Activated naive CD4-positive, alpha-beta T cell treated with anti-CD3 and anti-CD28 coated beads, Interleukin-2, amount 10 ng/mL, durations not matched to agents 7 days and 5 days (primary cell): Measurements from ENCODE around the gene ZMYM4.
"Not testable (repeated sequence)": the region's sequence is repeated elsewhere in the genome, so short reads cannot be mapped to it uniquely, and the experiment has no call there.

Experiments used
- CTCF ChIA-PET: fragments of 350-600 bp; sonication (Branson Sonifier 250); formaldehyde crosslinking; loops from one replicate; lab custom pipeline; 2021; ENCODE audit warnings: antibody characterized with exemption; lab: Charles Lee
- DNase-seq: peaks from one replicate; pipeline ENCODE4 v3.0.0-alpha.2; 2020
- H3K27ac Mint-ChIP-seq: one replicate; pipeline ENCODE4 v1.8.0; 2021; ENCODE audit warnings: mild to moderate bottlenecking, moderate library complexity, mixed read lengths
- H3K27me3 Mint-ChIP-seq: one replicate; pipeline ENCODE4 v1.8.0; 2021; ENCODE audit warnings: mild to moderate bottlenecking, mixed read lengths
- H3K36me3 Mint-ChIP-seq: one replicate; pipeline ENCODE4 v1.8.0; 2021; ENCODE audit warnings: mixed read lengths
- H3K4me1 Mint-ChIP-seq: one replicate; pipeline ENCODE4 v1.8.0; 2021; ENCODE audit warnings: mixed read lengths
- H3K4me3 Mint-ChIP-seq: one replicate; pipeline ENCODE4 v1.8.0; 2021; ENCODE audit warnings: mild to moderate bottlenecking, moderate library complexity, mixed read lengths
- H3K9me3 Mint-ChIP-seq: one replicate; pipeline ENCODE4 v1.8.0; 2021; ENCODE audit warnings: mixed read lengths

Gene ZMYM4

DNA sequence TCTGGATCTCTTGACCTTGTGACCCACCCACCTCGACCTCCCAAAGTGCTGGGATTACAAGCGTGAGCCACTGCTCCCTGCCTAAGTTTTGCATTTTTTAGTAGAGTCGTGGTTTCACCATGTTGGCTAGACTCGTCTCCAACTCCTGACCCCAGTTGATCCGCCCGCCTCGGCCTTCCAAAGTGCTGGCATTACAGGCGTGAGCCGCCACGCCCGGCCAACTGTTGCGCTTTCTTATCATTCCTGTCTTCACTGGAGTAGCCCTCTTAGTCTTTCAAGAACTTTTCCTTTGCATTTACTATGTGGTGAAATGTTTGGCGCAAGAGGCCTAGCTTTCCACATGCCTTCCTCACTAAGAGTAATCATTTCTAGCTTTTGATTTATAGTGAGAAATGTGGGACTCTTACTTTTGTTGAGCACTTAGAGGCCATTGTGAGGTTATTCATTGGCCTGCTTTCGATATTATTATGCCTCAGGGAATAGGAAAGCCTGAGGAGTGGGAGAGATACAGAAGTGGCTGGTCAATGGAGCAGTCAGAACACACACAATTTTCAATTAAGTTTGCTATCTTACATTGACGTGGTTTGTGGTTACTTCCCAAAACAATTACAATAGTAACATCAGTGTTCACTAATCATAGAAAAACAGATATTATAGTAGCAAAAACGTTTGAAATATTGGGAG, 111.0 kb downstream of the ZMYM4 start:
- H3K4me1 Mint-ChIP-seq = no peaks in the 10 kb centered on the region
- no peak overlapping the region for H3K4me3 Mint-ChIP-seq
- no peaks in the 10 kb centered on the region for H3K9me3 Mint-ChIP-seq
- peaks cover 2% of the 10 kb centered on the region for H3K36me3 Mint-ChIP-seq
- no peak for DNase-seq
- H3K27ac Mint-ChIP-seq = no peak overlapping the region
- CTCF ChIA-PET = no interaction called here
- no peaks in the 10 kb centered on the region for H3K27me3 Mint-ChIP-seq

- not testable (repeated sequence) for DNase-seq
These were observed 111.6 kb downstream of the ZMYM4 start for GRCh38 chr1:35380111-35380510.

GRCh38 chr1:35382107-35382506, 113.6 kb downstream of the ZMYM4 start:
- Mint-ChIP-seq H3K36me3 (peaks cover 8% of the 10 kb centered on the region), H3K9me3 (no peaks in the 10 kb centered on the region), H3K27ac (no peak overlapping the region), H3K27me3 (no peaks in the 10 kb centered on the region), H3K4me3 (no peak overlapping the region), H3K4me1 (no peaks in the 10 kb centered on the region)
- CTCF ChIA-PET = no interaction called here
- DNase-seq = no peak

More at GRCh38 chr1:35380111-35380510, 111.6 kb downstream of the ZMYM4 start:
- CTCF ChIA-PET, H3K27me3 Mint-ChIP-seq, H3K4me3 Mint-ChIP-seq, H3K4me1 Mint-ChIP-seq, H3K36me3 Mint-ChIP-seq, H3K9me3 Mint-ChIP-seq, H3K27ac Mint-ChIP-seq: not testable (repeated sequence)

DNA sequence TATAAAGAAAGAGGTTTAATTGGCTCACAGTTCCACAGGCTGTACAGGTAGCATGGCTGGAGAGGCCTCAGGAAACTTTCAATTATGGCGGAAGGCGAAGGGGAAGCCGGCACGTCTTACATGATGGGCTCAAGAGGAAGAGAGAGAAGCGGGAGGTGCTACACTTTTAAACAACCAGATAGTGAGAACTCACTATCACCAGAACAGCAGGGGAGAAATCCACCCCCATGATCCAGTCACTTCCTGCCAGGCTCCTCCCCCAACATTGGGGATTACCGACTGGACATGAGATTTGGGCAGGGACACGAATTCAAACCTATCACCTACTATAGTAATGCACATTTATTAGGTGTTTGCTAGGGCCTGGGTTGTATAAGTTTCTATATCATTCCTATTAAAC, 117.8 kb downstream of the ZMYM4 start:
- H3K36me3 Mint-ChIP-seq = peaks cover 17% of the 10 kb centered on the region
- no peaks in the 10 kb centered on the region for H3K9me3 Mint-ChIP-seq
- no peak overlapping the region for H3K27ac Mint-ChIP-seq
- H3K27me3 Mint-ChIP-seq = no peaks in the 10 kb centered on the region
- CTCF ChIA-PET = no interaction called here
- no peak overlapping the region for H3K4me3 Mint-ChIP-seq
- DNase-seq = no peak
- H3K4me1 Mint-ChIP-seq = no peaks in the 10 kb centered on the region

GRCh38 chr1:35386959-35387358, 118.5 kb downstream of the ZMYM4 start:
- Mint-ChIP-seq H3K27me3 (no peaks in the 10 kb centered on the region), H3K36me3 (peaks cover 17% of the 10 kb centered on the region), H3K4me3 (no peak overlapping the region), H3K27ac (no peak overlapping the region), H3K9me3 (no peaks in the 10 kb centered on the region), H3K4me1 (no peaks in the 10 kb centered on the region)
- CTCF ChIA-PET = no interaction called here
- DNase-seq = no peak

GRCh38 chr1:35390600-35391494, 122.3 kb downstream of the ZMYM4 start:
- Mint-ChIP-seq H3K9me3 (no peaks in the 10 kb centered on the region), H3K27ac (no peak overlapping the region), H3K4me3 (no peak overlapping the region), H3K27me3 (no peaks in the 10 kb centered on the region), H3K4me1 (no peaks in the 10 kb centered on the region), H3K36me3 (peaks cover 27% of the 10 kb centered on the region)
- CTCF ChIA-PET = no interaction called here
- no peak for DNase-seq

- CTCF ChIA-PET = interaction anchor here (1.1 kb wide), 1 partner anchor 192 kb away, joined by 3 read pairs; no protein-coding TSS in a partner anchor
- H3K4me1 Mint-ChIP-seq = peaks cover 3% of the 10 kb centered on the region
These were observed 125.9 kb downstream of the ZMYM4 start for GRCh38 chr1:35394386-35394785.

DNA sequence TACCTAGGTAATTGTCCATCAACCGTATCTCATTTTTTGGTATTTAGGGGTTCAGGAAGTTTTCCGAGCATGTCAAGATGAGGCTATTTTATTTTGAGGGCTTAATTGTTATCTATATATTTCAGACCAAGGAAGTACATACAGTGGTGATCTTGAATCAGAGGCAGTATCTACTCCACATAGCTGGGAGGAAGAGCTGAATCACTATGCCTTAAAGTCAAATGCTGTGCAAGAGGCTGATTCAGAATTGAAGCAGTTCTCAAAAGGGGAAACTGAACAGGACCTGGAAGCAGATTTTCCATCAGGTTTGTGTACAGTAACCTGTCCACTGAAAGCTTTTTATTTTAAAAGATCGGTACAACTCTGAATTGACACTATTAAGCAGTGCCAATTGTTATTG, 130.2 kb downstream of the ZMYM4 start:
- Mint-ChIP-seq H3K4me3 (no peak overlapping the region), H3K4me1 (peaks cover 3% of the 10 kb centered on the region), H3K9me3 (no peaks in the 10 kb centered on the region), H3K36me3 (peaks cover 43% of the 10 kb centered on the region), H3K27me3 (no peaks in the 10 kb centered on the region), H3K27ac (no peak overlapping the region)
- DNase-seq = no peak
- CTCF ChIA-PET = no interaction called here

More at GRCh38 chr1:35394386-35394785, 125.9 kb downstream of the ZMYM4 start:
- Mint-ChIP-seq H3K27ac (no peak overlapping the region), H3K4me3 (no peak overlapping the region), H3K9me3 (no peaks in the 10 kb centered on the region), H3K27me3 (no peaks in the 10 kb centered on the region), H3K36me3 (peaks cover 36% of the 10 kb centered on the region)
- no peak for DNase-seq

- H3K27me3 Mint-ChIP-seq = no peaks in the 10 kb centered on the region
- CTCF ChIA-PET = interaction anchor here (0.9 kb wide), 1 partner anchor 164 kb away, joined by 5 read pairs; no protein-coding TSS in a partner anchor
- no peak overlapping the region for H3K4me3 Mint-ChIP-seq
- H3K4me1 Mint-ChIP-seq = peaks cover 3% of the 10 kb centered on the region
- no peaks in the 10 kb centered on the region for H3K9me3 Mint-ChIP-seq
- peaks cover 40% of the 10 kb centered on the region for H3K36me3 Mint-ChIP-seq
- H3K27ac Mint-ChIP-seq = no peak overlapping the region
- DNase-seq = no peak
These were observed 132.5 kb downstream of the ZMYM4 start for GRCh38 chr1:35401049-35401448.

DNA sequence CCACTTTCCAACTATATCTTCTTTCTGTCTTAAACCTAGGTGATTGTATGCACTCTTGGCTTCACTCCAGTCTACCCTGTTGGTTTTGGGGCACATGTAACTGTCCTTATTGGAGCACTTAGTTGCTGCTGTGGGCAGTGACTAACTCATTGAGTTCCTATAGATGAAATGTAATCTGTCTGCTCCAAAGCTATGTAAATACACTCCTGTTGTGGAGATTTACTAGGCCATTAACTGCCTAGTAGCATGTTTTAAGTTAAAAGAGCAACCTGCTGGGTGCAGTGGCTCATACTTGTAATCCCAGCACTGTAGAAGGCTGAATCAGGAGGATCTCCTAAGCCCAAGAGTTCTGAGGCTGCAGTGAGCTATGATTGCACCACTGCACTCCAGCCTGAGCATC, 137.6 kb downstream of the ZMYM4 start:
- H3K4me3 Mint-ChIP-seq = no peak overlapping the region
- H3K27me3 Mint-ChIP-seq = no peaks in the 10 kb centered on the region
- no peak for DNase-seq
- no peak overlapping the region for H3K27ac Mint-ChIP-seq
- no peaks in the 10 kb centered on the region for H3K9me3 Mint-ChIP-seq
- peaks cover 35% of the 10 kb centered on the region for H3K36me3 Mint-ChIP-seq
- CTCF ChIA-PET = no interaction called here
- H3K4me1 Mint-ChIP-seq = no peaks in the 10 kb centered on the region

DNA sequence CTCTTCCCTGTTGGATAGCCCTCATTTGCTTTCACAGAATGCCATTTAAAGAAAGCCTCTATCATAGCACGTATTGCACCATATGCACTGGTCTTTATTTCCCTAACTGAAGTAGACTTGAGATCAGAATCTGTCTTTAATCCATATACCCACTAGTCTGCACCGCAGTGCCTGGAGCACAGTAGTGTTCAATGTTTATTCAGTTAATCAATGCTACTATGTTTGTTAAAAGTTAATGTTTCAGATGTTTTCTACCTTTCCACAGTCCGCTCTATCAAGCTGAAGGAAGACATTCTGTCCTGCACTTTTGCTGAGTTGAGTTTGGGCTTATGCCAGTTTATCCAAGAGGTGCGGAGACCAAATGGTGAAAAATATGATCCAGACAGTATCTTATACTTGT, 139.2 kb downstream of the ZMYM4 start:
- no peak overlapping the region for H3K4me3 Mint-ChIP-seq
- peaks cover 28% of the 10 kb centered on the region for H3K36me3 Mint-ChIP-seq
- H3K9me3 Mint-ChIP-seq = no peaks in the 10 kb centered on the region
- CTCF ChIA-PET = interaction anchor here (1.1 kb wide), 1 partner anchor 206 kb away, joined by 3 read pairs; no protein-coding TSS in a partner anchor
- H3K27ac Mint-ChIP-seq = no peak overlapping the region
- H3K27me3 Mint-ChIP-seq = no peaks in the 10 kb centered on the region
- H3K4me1 Mint-ChIP-seq = no peaks in the 10 kb centered on the region
- DNase-seq = no peak

GRCh38 chr1:35408925-35409324, 140.4 kb downstream of the ZMYM4 start:
- Mint-ChIP-seq H3K27me3 (no peaks in the 10 kb centered on the region), H3K9me3 (no peaks in the 10 kb centered on the region), H3K4me3 (no peak overlapping the region), H3K27ac (no peak overlapping the region), H3K36me3 (peaks cover 28% of the 10 kb centered on the region), H3K4me1 (no peaks in the 10 kb centered on the region)
- CTCF ChIA-PET = interaction anchor here (1.1 kb wide), 1 partner anchor 205 kb away, joined by 3 read pairs; no protein-coding TSS in a partner anchor
- DNase-seq = no peak

DNA sequence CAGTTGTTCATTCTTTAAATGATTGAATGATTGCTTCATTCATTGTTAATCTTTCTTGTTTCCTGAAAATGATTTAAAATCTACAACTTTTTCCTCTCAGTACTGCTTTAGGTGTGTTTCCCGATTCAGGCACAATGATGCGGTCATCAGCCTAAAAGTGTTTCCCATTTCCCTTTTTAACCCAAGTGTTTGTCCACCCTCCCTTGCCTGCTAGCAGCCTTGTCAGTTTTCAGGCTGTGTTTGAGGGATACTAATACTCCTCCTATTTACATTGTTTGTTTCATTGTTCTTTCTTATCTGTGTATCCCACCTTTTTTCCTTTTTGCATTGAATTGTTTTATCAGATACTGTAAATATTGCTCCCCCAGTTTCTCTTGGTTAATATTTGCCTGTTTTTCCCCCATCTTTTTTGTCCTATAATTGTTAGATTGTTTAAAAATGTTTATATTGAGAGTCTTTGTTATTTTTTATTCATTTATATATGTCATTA, 157.6 kb downstream of the ZMYM4 start:
- Mint-ChIP-seq H3K27me3 (no peaks in the 10 kb centered on the region), H3K4me1 (peaks cover 2% of the 10 kb centered on the region), H3K27ac (no peak overlapping the region), H3K36me3 (peaks cover 10% of the 10 kb centered on the region), H3K9me3 (no peaks in the 10 kb centered on the region), H3K4me3 (no peak overlapping the region)
- DNase-seq = no peak
- CTCF ChIA-PET = no interaction called here

DNA sequence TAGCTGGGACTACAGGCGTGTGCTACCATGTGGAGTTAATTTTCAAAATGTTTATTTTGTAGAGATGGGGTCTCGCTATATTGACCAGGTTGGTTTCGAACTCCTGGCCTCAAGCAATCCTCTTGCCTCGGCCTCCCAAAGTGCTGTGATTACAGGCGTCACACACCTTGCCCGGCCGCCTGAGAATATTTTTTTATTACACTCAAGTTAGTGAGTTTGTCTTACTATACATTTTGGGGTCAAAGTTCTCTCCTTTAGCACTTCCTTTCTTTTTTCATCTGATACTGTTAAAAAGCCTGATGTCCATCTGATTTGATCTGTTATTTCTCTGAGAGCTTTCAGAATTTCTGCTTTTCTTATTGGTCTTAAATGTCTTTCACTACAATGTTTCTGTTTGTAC, 159.9 kb downstream of the ZMYM4 start:
- Mint-ChIP-seq H3K9me3 (no peaks in the 10 kb centered on the region), H3K4me1 (peaks cover 13% of the 10 kb centered on the region), H3K36me3 (peaks cover 18% of the 10 kb centered on the region), H3K27ac (no peak overlapping the region), H3K4me3 (no peak overlapping the region), H3K27me3 (no peaks in the 10 kb centered on the region)
- CTCF ChIA-PET = no interaction called here
- no peak for DNase-seq
